NT2/D1 (cell line): ENCODE data around the gene TBC1D16.

ENCODE experiments used
- DNase-seq: peaks from one replicate; pipeline ENCODE4 v3.0.0-alpha.2; 2011; ENCODE audit warnings: low read depth, low spot score
- H3K27me3 ChIP-seq: 2 replicates; pipeline ENCODE4 v1.6.0; 2011; ENCODE audit warnings: mild to moderate bottlenecking; ENCODE audit not compliant: insufficient read length, insufficient read depth
- H3K36me3 ChIP-seq: 2 replicates; pipeline ENCODE4 v1.6.1; 2011; ENCODE audit warnings: mild to moderate bottlenecking, low read length, mixed read lengths; ENCODE audit not compliant: insufficient read depth, insufficient read length
- H3K4me1 ChIP-seq: 2 replicates; pipeline ENCODE4 v1.5.1; 2011; ENCODE audit not compliant: insufficient read depth, insufficient read length
- H3K4me3 ChIP-seq: 2 replicates; pipeline ENCODE4 v1.5.1; 2011; ENCODE audit warnings: low read depth; ENCODE audit not compliant: insufficient read length
- H3K9ac ChIP-seq: 2 replicates; pipeline ENCODE4 v1.6.0; 2011; ENCODE audit warnings: low read depth; ENCODE audit not compliant: insufficient read length
- H3K9me3 ChIP-seq: 2 replicates; pipeline ENCODE4 v1.5.1; 2011; ENCODE audit warnings: mild to moderate bottlenecking, low read length; ENCODE audit not compliant: insufficient read depth
- SUZ12 ChIP-seq: IDR thresholded peaks from 2 replicates; pipeline ENCODE4 v1.6.1; 2011; ENCODE audit not compliant: insufficient read length, insufficient read depth; ENCODE audit errors: extremely low read depth
- YY1 ChIP-seq: IDR thresholded peaks from 2 replicates; pipeline ENCODE4 v1.6.1; 2011; ENCODE audit not compliant: insufficient read length, insufficient read depth
- ZNF274 ChIP-seq: IDR thresholded peaks from 2 replicates; pipeline ENCODE4 v1.6.1; 2011; ENCODE audit warnings: mild to moderate bottlenecking, low read depth, low read length

TBC1D16 gene

DNA sequence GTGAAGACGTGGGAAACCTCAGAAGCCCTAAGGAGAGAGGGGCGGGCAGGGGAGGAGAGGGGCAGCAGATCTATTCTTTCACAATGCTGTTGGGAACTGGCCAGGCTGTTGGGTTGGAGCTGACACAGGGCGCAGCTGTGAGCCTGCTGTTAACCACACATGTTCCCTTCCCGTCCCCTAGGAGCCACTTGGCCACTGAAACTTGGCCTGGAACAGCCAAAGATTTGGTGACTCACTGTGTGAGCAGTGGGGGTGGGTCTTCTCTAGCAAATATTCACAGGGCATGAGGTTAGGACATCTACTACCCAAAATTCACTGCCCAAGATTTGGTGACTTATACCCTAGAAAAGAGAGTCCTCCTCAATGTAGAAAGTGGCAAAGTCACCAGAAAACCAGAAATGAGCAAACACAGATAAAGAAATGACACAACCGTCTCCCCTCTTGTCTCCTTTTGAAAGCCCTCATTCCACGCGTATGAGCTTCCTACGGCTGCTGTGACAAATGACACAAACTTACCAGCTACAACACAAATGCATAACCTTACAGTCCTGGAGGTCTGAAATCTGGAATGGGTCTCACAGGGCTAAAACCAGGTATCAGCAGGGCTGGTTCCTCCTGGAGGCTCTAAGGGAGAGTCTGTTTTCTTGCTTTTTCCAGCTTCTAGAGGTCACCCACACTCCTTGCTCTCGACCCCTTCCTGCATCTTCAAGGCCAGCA, 6.3 kb downstream of the TBC1D16 start:
- Histone ChIP-seq H3K9me3 (no peaks in the 10 kb centered on the region), H3K27me3 (no peaks in the 10 kb centered on the region), H3K9ac (no peak overlapping the region), H3K4me1 (peaks cover 8% of the 10 kb centered on the region), H3K4me3 (no peak overlapping the region), H3K36me3 (peaks cover 33% of the 10 kb centered on the region)
- no peak for DNase-seq
- TF ChIP-seq SUZ12 (no peak), YY1 (no peak), ZNF274 (no peak)

DNA sequence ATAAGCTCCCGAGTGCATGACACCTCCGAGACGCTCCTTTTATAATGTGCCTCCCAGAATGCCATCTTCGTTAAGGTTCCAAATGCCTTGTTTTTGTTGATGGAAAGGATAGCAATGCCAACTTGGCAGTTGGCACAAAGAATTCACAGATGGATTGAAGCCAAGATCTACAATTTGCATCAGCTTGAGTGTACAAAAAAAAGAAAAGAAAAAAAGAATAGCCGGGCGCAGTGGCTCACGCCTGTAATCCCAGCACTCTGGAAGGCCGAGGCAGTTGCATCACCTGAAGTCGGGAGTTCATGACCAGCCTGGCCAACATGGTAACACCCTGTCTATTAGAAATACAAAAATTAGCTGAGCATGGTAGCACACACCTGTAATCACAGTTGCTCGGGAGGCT, 7.6 kb downstream of the TBC1D16 start:
- H3K4me1 ChIP-seq, result peaks cover 10% of the 10 kb centered on the region
- H3K9me3 ChIP-seq, result no peaks in the 10 kb centered on the region
- TF ChIP-seq SUZ12 (no peak), ZNF274 (no peak), YY1 (no peak)
- no peak for DNase-seq
- no peaks in the 10 kb centered on the region for H3K27me3 ChIP-seq
- no peak overlapping the region for H3K4me3 ChIP-seq
- H3K36me3 ChIP-seq, result peaks cover 29% of the 10 kb centered on the region
- H3K9ac ChIP-seq, result no peak overlapping the region

DNA sequence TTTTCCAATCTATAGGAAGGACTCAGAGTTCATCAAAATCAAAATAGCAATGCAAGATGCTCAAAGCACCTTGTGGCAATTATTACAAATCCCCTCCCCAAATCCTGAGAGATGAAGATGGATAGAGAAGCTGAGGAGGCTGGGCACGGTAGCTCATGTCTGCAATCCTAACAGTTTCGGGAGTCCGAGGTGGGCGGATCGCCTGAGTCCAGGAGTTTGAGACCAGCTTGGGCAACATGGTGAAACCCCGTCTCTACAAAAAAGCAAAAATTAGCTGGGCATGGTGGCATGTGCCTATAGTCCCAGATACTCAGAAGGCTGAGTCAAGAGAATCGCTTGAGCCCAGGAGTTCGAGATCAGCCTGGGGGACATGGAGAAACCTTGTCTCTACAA, 8.6 kb downstream of the TBC1D16 start:
- no peak for TF ChIP-seq SUZ12
- no peak for TF ChIP-seq ZNF274
- no peak for TF ChIP-seq YY1
- H3K4me1 ChIP-seq, result peaks cover 10% of the 10 kb centered on the region
- H3K36me3 ChIP-seq, result peaks cover 24% of the 10 kb centered on the region
- no peak for DNase-seq
- no peaks in the 10 kb centered on the region for H3K9me3 ChIP-seq
- no peaks in the 10 kb centered on the region for H3K27me3 ChIP-seq
- H3K9ac ChIP-seq, result no peak overlapping the region
- H3K4me3 ChIP-seq, result no peak overlapping the region

DNA sequence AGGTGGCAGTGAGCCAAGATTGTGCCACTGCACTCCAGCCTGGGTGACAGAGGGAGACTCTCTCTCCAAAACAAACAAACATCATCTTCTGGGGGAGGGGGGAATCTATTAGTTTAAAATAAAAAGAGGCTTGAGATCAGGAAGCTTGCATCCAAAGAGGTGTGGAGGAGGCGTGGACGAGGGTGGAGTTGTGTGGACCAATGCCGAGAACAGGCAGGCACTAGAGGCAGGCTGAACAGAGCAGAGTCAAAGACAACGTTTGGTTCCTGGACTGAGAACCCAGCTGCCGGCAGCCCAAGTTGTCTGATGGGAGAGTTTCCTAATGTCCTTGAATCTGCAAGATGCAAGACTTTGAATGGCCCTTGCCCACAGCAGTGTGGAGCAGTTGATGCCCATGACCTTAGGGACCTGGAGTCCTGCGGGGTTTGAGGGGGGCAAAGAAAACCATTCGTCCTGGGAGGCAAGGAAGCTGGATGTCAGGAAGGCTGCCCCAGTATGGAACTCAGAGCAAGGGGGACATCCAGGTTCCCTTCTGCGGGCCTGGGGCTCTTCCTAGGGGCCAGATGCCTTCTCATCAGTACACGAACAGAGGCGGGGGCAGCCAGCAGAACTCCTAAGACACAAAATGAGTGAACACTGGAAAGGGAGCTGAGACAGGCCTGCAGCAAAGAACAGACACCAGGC, 9.2 kb downstream of the TBC1D16 start:
- H3K4me3 ChIP-seq, result no peak overlapping the region
- H3K36me3 ChIP-seq, result peaks cover 22% of the 10 kb centered on the region
- peaks cover 10% of the 10 kb centered on the region for H3K4me1 ChIP-seq
- no peak for DNase-seq
- TF ChIP-seq ZNF274 (no peak), YY1 (no peak), SUZ12 (no peak)
- no peaks in the 10 kb centered on the region for H3K27me3 ChIP-seq
- H3K9ac ChIP-seq, result no peak overlapping the region
- no peaks in the 10 kb centered on the region for H3K9me3 ChIP-seq

DNA sequence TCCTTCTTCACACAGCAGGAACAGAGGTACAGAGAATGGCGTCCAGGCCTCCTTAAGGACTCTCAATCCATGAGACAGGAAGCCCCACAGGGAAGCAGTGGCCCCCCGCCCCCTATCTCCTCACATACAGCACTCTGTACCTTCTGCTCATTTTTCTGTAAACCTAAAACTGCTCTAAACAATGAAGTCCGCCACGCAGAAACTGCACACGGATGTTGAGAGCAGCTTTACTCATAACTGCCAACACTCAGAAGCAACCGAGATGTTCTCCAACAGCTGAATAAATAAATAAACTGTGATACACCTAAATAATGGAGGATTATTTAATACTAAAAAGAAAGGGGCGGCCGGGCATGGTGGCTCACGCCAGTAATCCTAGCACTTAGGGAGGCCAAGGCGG, 9.9 kb downstream of the TBC1D16 start:
- Histone ChIP-seq H3K36me3 (peaks cover 18% of the 10 kb centered on the region), H3K27me3 (no peaks in the 10 kb centered on the region), H3K9ac (no peak overlapping the region), H3K9me3 (no peaks in the 10 kb centered on the region), H3K4me3 (no peak overlapping the region), H3K4me1 (peaks cover 10% of the 10 kb centered on the region)
- TF ChIP-seq ZNF274 (no peak), YY1 (no peak), SUZ12 (no peak)
- no peak for DNase-seq

DNA sequence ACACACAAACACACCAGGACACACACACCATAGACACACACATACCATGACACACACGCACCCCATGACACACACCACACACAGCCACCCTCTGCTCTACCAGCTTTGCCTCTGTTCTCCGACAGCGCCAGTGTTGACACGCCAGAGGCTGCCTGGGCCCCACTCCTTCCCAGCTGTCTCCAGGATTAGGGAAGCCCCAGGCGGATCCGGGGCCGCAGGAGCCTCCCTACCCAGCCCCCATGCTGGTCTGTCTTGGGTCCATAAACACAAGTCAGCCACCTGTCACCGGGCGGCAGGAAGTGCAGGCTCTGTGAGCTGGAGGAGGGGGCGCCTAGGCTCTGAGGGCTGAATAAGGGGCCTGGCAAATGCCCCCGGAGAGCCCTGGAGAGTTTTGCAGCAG, 10.5 kb downstream of the TBC1D16 start:
- no peak for TF ChIP-seq ZNF274
- no peak for TF ChIP-seq YY1
- TF ChIP-seq SUZ12, result no peak
- Histone ChIP-seq H3K4me3 (no peak overlapping the region), H3K4me1 (peaks cover 10% of the 10 kb centered on the region), H3K36me3 (peaks cover 14% of the 10 kb centered on the region), H3K9ac (no peak overlapping the region), H3K27me3 (no peaks in the 10 kb centered on the region), H3K9me3 (no peaks in the 10 kb centered on the region)
- DNase-seq, result no peak

DNA sequence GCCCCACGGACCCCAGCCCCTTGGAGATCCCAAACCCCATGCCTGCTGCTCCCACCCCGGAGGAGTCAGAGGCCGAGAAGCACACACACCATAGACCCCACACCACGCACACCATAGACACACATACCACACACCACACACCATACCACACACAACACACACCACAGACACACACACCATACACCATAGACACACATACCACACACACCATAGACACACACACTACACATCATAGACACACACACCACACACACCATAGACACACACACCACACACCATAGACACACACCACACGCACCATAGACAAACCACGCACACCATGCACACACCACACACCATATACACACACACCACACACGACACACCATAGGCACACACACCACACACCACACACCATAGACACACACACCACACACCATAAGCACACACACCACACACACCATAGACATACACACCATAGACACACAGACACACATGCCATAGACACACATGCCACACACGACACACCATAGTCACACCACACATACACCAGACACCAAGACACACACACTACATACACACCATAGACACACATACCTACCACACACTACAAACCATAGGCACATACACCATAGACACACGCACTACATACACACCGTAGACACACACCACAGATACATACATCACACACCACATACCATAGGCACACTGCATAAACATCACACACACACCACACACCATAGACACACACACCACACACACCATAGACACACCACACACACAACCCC, 11.3 kb downstream of the TBC1D16 start:
- H3K9me3 ChIP-seq, result no peaks in the 10 kb centered on the region
- TF ChIP-seq SUZ12 (no peak), ZNF274 (no peak), YY1 (no peak)
- no peak overlapping the region for H3K9ac ChIP-seq
- peaks cover 14% of the 10 kb centered on the region for H3K36me3 ChIP-seq
- H3K27me3 ChIP-seq, result no peaks in the 10 kb centered on the region
- H3K4me3 ChIP-seq, result no peak overlapping the region
- H3K4me1 ChIP-seq, result peaks cover 10% of the 10 kb centered on the region
- no peak for DNase-seq
